Measurements from ENCODE around the gene ZNF785. TPM values are rescaled to one million over a fixed set of nuclear protein-coding genes. Genes with fewer than 3 reads are reported as not detected.

The ZNF785 gene
- total and polyA plus RNA-seq, 2 donors (not counting 3 experiments of a cell fraction or from before 2014, with no cell fraction given), result 7.8 to 21.9 TPM

DNA sequence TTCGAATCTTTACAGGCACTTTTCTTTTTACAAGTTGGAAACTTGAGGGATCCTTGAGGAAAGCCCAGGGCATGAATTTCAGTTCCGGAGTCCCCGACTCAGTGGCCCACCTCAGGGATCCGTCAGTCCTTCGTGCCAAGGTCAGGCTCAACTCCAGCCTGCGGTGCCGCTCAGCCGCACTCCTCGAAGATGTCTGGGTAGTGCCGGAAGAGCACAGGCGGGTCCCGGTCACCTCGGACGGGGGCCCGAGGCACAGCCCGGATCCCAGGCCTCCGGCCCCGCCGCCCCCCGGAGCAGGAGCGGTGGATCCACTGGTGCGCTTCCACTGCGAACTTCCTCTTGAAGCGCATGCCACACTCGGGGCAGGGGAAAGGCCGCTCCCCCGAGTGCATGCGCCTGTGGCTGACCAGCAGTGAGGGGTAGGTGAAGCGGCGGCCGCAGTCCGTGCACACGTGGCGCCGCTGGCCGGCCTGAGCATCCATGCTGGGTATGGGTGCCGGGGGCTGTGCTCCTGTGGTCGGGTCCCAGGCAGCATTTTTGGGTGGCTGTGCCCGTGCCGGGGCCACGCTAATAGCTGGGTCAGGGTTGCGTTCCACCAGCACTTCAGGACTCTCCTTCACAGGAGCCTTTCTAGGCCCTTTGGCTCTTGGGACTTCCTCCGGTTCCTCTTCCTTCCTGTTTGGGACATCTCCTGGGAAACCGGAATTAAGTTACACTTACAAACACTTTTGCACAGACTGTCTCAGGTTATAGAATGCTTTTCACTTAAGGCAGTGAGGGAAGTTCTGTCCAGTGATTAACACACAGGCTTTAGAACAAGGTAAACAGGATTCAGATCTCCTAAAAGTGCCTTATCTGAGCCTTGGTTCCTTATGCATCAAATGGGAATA, 15.5 kb downstream of the ZNF785 start:
- no peak overlapping the region for H3K27ac ChIP-seq (ENCODE audit: insufficient read depth, low read depth, low read length)
- TF ChIP-seq MYC (IDR thresholded peaks at IDR 0.05; ENCODE audit: low read depth, low read length), result no peak
- TF ChIP-seq, protein P1, sequence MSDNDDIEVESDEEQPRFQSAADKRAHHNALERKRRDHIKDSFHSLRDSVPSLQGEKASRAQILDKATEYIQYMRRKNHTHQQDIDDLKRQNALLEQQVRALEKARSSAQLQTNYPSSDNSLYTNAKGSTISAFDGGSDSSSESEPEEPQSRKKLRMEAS (IDR thresholded peaks at IDR 0.05; ENCODE audit: insufficient read depth, insufficient read length), result no peak
- TF ChIP-seq FOS (IDR thresholded peaks at IDR 0.05; ENCODE audit: borderline replicate concordance, insufficient read depth, low read length), result no peak
- TF ChIP-seq, protein P2, sequence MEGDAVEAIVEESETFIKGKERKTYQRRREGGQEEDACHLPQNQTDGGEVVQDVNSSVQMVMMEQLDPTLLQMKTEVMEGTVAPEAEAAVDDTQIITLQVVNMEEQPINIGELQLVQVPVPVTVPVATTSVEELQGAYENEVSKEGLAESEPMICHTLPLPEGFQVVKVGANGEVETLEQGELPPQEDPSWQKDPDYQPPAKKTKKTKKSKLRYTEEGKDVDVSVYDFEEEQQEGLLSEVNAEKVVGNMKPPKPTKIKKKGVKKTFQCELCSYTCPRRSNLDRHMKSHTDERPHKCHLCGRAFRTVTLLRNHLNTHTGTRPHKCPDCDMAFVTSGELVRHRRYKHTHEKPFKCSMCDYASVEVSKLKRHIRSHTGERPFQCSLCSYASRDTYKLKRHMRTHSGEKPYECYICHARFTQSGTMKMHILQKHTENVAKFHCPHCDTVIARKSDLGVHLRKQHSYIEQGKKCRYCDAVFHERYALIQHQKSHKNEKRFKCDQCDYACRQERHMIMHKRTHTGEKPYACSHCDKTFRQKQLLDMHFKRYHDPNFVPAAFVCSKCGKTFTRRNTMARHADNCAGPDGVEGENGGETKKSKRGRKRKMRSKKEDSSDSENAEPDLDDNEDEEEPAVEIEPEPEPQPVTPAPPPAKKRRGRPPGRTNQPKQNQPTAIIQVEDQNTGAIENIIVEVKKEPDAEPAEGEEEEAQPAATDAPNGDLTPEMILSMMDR (IDR thresholded peaks at IDR 0.05; ENCODE audit: extremely low read depth in 1 of 2, insufficient read depth in 1 of 2, low read depth in 1 of 2, low read length in 2 of 2), result no peak
- TF ChIP-seq POLR2A (IDR thresholded peaks at IDR 0.05; ENCODE audit: low read depth, low read length), result no peak
- TF ChIP-seq EZH2 (IDR thresholded peaks at IDR 0.05; ENCODE audit: borderline replicate concordance, low read depth, low read length, severe bottlenecking), result no peak
- no peak for TF ChIP-seq JUN (IDR thresholded peaks at IDR 0.05; ENCODE audit: borderline replicate concordance, insufficient read depth, insufficient read length, low read depth)
- no peak for TF ChIP-seq POLR2AphosphoS5 (IDR thresholded peaks at IDR 0.05; ENCODE audit: insufficient read depth, low read depth, low read length)
- no peak overlapping the region for H2AFZ ChIP-seq (ENCODE audit: low read depth, low read length)
- ChIA-PET POLR2A (no interaction called here), CTCF (interaction anchor here (2.4 kb wide), 1 partner anchor 12 kb away, joined by 10 read pairs; the partner anchor contains the start of gene ZNF764)
- no peaks in the 10 kb centered on the region for H3K36me3 ChIP-seq (ENCODE audit: control insufficient read depth in 2 of 2, extremely low read depth in 1 of 2, insufficient read depth in 2 of 2, low read length in 2 of 2)
- H3K9ac ChIP-seq (replicated peaks; ENCODE audit: extremely low read depth, insufficient read depth, low read length), result no peak overlapping the region
- H3K4me1 ChIP-seq (ENCODE audit: control insufficient read depth, extremely low read depth, insufficient read depth, low read length), result peaks cover 16% of the 10 kb centered on the region
- no TSS peak for BruUV-seq (replicated peaks)
- FAIRE-seq, result no peak
- no peaks in the 10 kb centered on the region for H3K9me3 ChIP-seq (replicated peaks; ENCODE audit: control insufficient read depth, insufficient read depth, low read length)
- no peak overlapping the region for H3K4me2 ChIP-seq (ENCODE audit: insufficient read depth, low read length)
- no peaks in the 10 kb centered on the region for H4K20me1 ChIP-seq (replicated peaks; ENCODE audit: control insufficient read depth, extremely low read depth, insufficient read depth, low read length)
- H3K4me3 ChIP-seq (replicated peaks in 1 of 3; ENCODE audit: insufficient read depth in 1 of 3, low read depth in 1 of 3, low read length in 3 of 3), result no peak overlapping the region
- no peaks in the 10 kb centered on the region for H3K79me2 ChIP-seq (ENCODE audit: control insufficient read depth, insufficient read depth, low read length)
- no peaks in the 10 kb centered on the region for H3K9me1 ChIP-seq (replicated peaks; ENCODE audit: control insufficient read depth, extremely low read depth, insufficient read depth, low read length)
- intact Hi-C loops (cut with micrococcal nuclease), result no loop called here
- dilution Hi-C loops (cut with MboI; ENCODE audit: extremely low pct_ligation_motif_present, low sequenced_read_pairs), result no loop called here
- H3K27me3 ChIP-seq (ENCODE audit: control insufficient read depth in 2 of 2, insufficient read depth in 2 of 2, low read length in 2 of 2), result peaks cover 0 to 4% of the 10 kb centered on the region in 2 experiments
- DNase-seq (ENCODE audit: low read depth, low spot score), result no peak
